Measurements from ENCODE around the gene SGCA.

The SGCA gene

GRCh38 chr17:50118828-50119218 lies 47.0 kb upstream of the SGCA start:
- H3K36me3 ChIP-seq (ENCODE audit: insufficient read depth, low read length): no peaks in the 10 kb centered on the region
- no peak overlapping the region for H3K4me2 ChIP-seq (ENCODE audit: insufficient read depth, low read length)
- H3K9ac ChIP-seq (ENCODE audit: low read depth, low read length): no peak overlapping the region
- H3K79me2 ChIP-seq (ENCODE audit: insufficient read depth, low read length): no peaks in the 10 kb centered on the region
- H3K27me3 ChIP-seq (ENCODE audit: insufficient read depth, low read length, poor library complexity): peaks cover 55% of the 10 kb centered on the region
- no peak overlapping the region for H3K4me3 ChIP-seq (ENCODE audit: low read depth in 1 of 2, low read length in 2 of 2)
- no peaks in the 10 kb centered on the region for H3K9me3 ChIP-seq (ENCODE audit: insufficient read depth, low read length, severe bottlenecking)
- H3K27ac ChIP-seq (ENCODE audit: low read length): no peak overlapping the region
- H4K20me1 ChIP-seq (ENCODE audit: insufficient read depth, low read length): no peaks in the 10 kb centered on the region; the same call in none of the 2 replicates
- H3K4me1 ChIP-seq (ENCODE audit: insufficient read depth, low read length): no peaks in the 10 kb centered on the region
- no peak overlapping the region for H2AFZ ChIP-seq (ENCODE audit: low read depth, low read length)
- no peak for ATAC-seq (ENCODE audit: insufficient read depth, low read depth)
- DNase-seq: no peak
- no peak for TF ChIP-seq CTCF (IDR thresholded peaks at IDR 0.05; ENCODE audit: borderline replicate concordance, extremely low read depth, low read length, poor library complexity, severe bottlenecking)
- TF ChIP-seq EZH2 (IDR thresholded peaks at IDR 0.05; ENCODE audit: borderline replicate concordance, low read depth, low read length, severe bottlenecking): no peak

DNA sequence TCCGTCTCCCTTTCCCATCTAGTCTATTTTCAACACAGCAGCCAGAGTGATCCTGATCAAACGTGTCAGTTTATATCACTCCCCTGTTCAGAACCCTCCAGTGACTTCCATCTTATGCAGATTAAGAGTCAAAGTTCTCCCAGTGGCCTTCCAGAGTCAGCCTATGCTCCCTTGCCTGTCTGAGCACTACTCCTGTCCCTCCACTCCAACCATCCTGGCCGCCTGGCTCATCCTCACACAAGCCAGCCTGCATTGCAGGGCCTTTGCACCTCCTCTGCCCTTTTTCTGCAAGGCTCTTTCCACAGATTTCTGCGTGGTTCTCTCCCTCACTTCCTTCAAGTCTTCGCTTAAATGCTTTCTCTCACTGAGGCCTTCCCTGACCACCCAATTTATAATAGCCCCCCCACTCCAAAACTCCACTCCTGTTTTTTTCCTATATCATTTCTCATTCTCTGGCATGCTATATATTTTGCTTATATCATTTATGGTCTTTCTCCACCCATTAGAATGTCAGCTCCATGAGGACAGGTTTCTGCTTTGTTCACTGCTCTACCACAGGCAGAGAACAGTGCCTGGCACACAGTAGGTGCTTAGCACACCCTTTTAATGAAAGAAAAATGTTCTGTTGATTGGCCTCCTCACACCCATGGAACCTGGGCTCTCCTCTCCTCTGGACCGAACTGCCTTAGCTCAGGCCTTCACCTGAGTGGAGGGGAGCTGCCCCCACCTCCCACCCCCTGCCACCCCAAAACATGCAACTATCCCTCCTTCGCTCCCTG lies 45.1 kb upstream of the SGCA start:
- ATAC-seq (ENCODE audit: insufficient read depth, low read depth): no peak
- no peaks in the 10 kb centered on the region for H3K36me3 ChIP-seq (ENCODE audit: insufficient read depth, low read length)

GRCh38 chr17:50122945-50123344 lies 42.9 kb upstream of the SGCA start:
- Histone ChIP-seq H3K36me3 (ENCODE audit: insufficient read depth, low read length) (no peaks in the 10 kb centered on the region), H3K4me3 (ENCODE audit: low read depth in 1 of 2, low read length in 2 of 2) (no peak overlapping the region), H3K9me3 (ENCODE audit: insufficient read depth, low read length, severe bottlenecking) (no peaks in the 10 kb centered on the region), H3K4me2 (ENCODE audit: insufficient read depth, low read length) (no peak overlapping the region), H3K27ac (ENCODE audit: low read length) (no peak overlapping the region), H3K27me3 (ENCODE audit: insufficient read depth, low read length, poor library complexity) (peaks cover 43% of the 10 kb centered on the region), H2AFZ (ENCODE audit: low read depth, low read length) (no peak overlapping the region), H3K79me2 (ENCODE audit: insufficient read depth, low read length) (no peaks in the 10 kb centered on the region), H4K20me1 (ENCODE audit: insufficient read depth, low read length) (peaks cover under 1% of the 10 kb centered on the region; the same call in 1 of the 2 replicates), H3K4me1 (ENCODE audit: insufficient read depth, low read length) (no peaks in the 10 kb centered on the region), H3K9ac (ENCODE audit: low read depth, low read length) (no peak overlapping the region)
- TF ChIP-seq CTCF (IDR thresholded peaks at IDR 0.05; ENCODE audit: borderline replicate concordance, extremely low read depth, low read length, poor library complexity, severe bottlenecking) (no peak), EZH2 (IDR thresholded peaks at IDR 0.05; ENCODE audit: borderline replicate concordance, low read depth, low read length, severe bottlenecking) (no peak)
- no peak for DNase-seq
- no peak for ATAC-seq (ENCODE audit: insufficient read depth, low read depth)

More for the DNA sequence above, 45.1 kb upstream of the SGCA start:
- TF ChIP-seq EZH2 (IDR thresholded peaks at IDR 0.05; ENCODE audit: borderline replicate concordance, low read depth, low read length, severe bottlenecking): no peak
- no peak for TF ChIP-seq CTCF (IDR thresholded peaks at IDR 0.05; ENCODE audit: borderline replicate concordance, extremely low read depth, low read length, poor library complexity, severe bottlenecking)
- Histone ChIP-seq H3K4me2 (ENCODE audit: insufficient read depth, low read length) (no peak overlapping the region), H4K20me1 (ENCODE audit: insufficient read depth, low read length) (no peaks in the 10 kb centered on the region; the same call in none of the 2 replicates), H3K9me3 (ENCODE audit: insufficient read depth, low read length, severe bottlenecking) (no peaks in the 10 kb centered on the region), H3K27ac (ENCODE audit: low read length) (no peak overlapping the region), H3K79me2 (ENCODE audit: insufficient read depth, low read length) (no peaks in the 10 kb centered on the region), H3K4me1 (ENCODE audit: insufficient read depth, low read length) (no peaks in the 10 kb centered on the region), H3K4me3 (ENCODE audit: low read depth in 1 of 2, low read length in 2 of 2) (no peak overlapping the region), H3K9ac (ENCODE audit: low read depth, low read length) (no peak overlapping the region), H2AFZ (ENCODE audit: low read depth, low read length) (no peak overlapping the region), H3K27me3 (ENCODE audit: insufficient read depth, low read length, poor library complexity) (peaks cover 58% of the 10 kb centered on the region)
- no peak for DNase-seq
